OCI-LY3 (cell line): Measurements from ENCODE around the gene MED13L.

Experiments
- CTCF ChIP-seq: fragments of 200-600, 300-600 bp; sonication (generic); IDR thresholded peaks from 2 replicates; pipeline ENCODE4 v1.5.1; 2014; ENCODE audit warnings: antibody characterized with exemption, low read length, low read depth
- EZH2phosphoT487 ChIP-seq: fragments of 200-600 bp; shearing (Covaris generic); IDR thresholded peaks from 2 replicates; pipeline ENCODE4 v1.6.1; 2018; ENCODE audit warnings: antibody characterized with exemption, mixed run types, low read depth

GRCh38 chr12:116182359-116183063, 95.0 kb downstream of the MED13L start:
- no peak for TF ChIP-seq CTCF
- TF ChIP-seq EZH2phosphoT487, result no peak
